Fibroblast of upper back skin (primary cell): ENCODE results near the gene ZDHHC18.
"Not testable (repeated sequence)": the region's sequence is repeated elsewhere in the genome, so short reads cannot be mapped to it uniquely, and the experiment has no call there.

Experiments
- DNase-seq: peaks from one replicate; pipeline ENCODE4 v3.0.0-alpha.2; 2013

The ZDHHC18 gene

DNA sequence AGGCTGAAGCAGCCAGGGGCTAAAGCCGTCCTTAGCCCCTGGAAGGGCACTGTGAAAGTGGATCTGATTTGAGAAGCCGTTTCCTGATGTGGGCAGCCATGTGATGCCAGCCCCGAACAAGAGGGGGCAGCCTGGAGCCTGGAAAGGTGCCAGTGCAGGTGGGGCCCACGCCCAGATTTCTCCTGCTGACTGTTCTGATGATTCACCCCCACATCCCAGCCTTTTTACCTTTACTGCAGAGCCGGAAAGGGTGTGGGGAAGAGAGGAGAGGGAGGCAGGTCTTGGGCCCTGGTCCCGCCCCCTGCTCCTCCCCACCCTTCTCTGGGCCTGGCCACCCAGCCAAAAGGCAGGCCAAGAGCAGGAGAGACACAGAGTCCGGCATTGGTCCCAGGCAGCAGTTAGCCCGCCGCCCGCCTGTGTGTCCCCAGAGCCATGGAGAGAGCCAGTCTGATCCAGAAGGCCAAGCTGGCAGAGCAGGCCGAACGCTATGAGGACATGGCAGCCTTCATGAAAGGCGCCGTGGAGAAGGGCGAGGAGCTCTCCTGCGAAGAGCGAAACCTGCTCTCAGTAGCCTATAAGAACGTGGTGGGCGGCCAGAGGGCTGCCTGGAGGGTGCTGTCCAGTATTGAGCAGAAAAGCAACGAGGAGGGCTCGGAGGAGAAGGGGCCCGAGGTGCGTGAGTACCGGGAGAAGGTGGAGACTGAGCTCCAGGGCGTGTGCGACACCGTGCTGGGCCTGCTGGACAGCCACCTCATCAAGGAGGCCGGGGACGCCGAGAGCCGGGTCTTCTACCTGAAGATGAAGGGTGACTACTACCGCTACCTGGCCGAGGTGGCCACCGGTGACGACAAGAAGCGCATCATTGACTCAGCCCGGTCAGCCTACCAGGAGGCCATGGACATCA, 36.5 kb downstream of the ZDHHC18 start, which contains the start of gene SFN:
Gene SFN, plus strand, starts transcription at position 369 of the 904 bp plus-strand sequence. Its CDS starts 64 bp downstream, at position 433.
- no peak for DNase-seq

DNA sequence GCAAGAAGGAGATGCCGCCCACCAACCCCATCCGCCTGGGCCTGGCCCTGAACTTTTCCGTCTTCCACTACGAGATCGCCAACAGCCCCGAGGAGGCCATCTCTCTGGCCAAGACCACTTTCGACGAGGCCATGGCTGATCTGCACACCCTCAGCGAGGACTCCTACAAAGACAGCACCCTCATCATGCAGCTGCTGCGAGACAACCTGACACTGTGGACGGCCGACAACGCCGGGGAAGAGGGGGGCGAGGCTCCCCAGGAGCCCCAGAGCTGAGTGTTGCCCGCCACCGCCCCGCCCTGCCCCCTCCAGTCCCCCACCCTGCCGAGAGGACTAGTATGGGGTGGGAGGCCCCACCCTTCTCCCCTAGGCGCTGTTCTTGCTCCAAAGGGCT, 37.2 kb downstream of the ZDHHC18 start:
- no peak for DNase-seq

DNA sequence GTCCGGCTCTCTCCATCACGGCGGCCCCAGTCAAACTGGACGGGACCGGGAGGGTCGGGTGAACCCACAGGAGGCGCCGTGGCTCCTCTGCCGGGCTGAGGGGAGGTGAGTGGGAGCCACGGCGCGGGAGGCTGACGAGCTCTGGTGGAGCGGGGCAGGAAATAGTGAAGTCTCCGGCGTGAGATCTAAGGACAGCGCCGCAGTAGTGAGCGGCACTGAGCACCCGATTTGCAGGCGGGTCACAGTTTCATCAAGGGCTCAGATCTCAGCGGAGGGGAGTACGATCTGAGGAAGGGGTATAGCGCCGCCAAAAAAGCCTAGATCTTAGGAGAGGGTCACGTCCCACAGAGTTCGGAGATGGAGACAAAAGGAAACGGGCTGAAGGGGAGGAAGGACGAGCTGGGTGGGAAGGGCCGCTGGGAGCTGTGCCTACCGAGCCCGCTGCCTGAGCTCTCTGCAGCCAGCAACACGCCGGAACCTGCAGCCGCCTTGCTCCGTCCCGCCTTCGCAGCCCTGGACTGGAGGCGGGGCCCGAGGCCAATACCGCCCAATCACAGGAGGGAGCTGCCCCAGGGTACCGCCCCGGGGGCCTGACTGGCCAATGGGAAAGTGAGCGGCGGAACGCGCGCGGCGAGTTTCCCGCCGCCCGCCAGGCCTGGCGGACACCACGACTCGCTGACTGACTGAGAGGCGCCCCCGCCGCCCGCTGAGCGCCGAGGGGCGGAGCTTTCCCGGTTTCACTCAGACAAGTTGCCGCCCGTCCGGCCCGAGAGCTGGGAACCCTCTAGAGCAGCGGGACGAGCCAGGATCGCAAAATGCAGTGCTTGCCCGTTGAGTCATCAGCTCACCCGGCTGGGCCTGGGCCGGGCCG, 38.4 kb downstream of the ZDHHC18 start:
- DNase-seq = peak; percentile 98

DNA sequence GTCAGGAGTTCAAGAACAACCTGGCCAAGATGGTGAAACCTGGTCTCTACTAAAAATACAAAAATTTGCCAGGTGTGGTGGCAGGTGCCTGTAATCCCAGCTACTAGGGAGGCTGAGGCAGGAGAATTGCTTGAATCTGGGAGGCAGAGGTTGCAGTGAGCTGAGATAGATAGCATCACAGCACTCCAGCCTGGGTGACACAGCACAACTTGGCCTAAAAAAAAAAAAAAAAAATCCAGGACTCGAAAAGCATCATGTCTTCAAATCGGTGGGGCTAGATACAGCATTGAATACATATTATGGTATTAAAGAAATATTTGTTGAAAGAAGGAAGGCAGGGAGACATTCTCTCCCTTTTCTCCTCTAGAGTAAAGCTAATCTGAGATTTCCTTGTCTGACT, 46.6 kb downstream of the ZDHHC18 start:
- DNase-seq = not testable (repeated sequence)

DNA sequence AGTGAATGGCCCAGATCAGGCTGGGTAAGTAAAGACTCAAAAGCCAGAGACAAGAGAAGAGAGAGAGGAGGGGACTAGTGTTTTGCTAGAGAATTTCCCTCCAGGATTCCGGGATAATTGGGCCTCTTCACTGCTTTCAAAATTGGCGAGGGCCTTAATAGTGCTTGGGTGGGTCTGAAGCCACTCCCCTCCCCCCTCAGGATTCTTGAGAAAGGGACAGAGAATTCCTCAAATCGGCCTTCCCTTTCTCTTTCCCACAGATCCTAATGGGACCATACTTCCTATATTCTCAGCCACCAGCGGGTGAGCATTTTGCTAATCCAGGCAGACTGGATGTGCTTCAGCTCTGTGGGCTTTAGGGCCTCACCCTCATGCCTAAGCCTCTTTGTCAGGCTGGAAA, 48.4 kb downstream of the ZDHHC18 start:
- no peak for DNase-seq

DNA sequence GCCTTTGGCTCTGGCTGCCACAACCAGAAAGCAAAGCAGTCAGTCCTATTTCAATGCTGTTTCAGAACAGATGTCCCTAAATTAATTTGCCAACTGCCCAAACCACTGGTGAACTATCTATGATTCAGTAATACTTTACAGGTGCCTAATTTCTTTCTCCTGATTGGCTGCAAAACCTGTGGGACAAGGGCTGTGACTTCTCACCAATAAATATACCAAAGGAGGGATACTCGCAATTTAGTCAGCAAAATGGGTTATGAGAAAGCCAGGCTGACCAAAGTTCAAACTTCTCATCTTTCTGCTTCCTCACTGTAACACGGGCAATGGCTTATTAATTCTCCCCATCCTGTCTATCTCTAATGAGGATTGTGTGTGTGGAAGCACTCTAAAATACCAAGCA, 50.8 kb downstream of the ZDHHC18 start:
- DNase-seq = no peak

DNA sequence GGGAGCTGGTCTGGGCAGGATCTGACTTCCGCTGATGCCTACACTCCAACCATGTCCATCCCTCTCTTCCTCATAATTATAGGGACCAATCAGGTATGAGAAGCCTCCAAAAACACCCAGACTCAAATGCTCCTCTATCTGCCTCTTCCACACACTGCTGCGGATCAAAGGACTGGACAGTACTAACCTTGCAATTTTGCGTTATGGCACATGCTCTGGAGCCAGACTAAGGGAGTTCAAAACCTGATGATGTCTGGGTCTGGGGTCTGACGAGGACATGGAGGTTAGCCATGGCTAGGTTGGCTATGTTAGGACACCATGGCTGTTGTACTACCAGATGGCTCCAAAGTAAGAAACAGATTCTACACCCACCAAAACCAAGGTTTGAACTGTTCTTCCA, 53.3 kb downstream of the ZDHHC18 start:
- DNase-seq = no peak

DNA sequence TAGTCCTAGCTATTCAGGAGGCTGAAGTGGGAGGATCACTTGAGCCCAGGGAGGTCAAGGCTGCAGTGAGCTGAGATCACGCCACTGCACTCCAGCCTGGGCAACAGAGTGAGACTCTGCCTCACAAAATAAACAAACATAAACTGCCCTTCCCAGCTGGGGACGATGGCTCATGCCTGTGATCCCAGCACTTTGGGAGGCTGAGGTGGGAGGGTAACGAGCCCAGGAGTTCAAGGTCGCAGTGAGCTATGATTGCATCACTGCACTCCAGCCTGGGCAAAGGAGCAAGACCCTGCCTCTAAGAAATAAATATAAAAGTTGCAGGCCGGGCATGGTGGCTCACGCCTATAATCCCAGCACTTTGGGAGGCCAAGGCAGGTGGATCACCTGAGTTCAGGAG, 55.1 kb downstream of the ZDHHC18 start:
- not testable (repeated sequence) for DNase-seq

DNA sequence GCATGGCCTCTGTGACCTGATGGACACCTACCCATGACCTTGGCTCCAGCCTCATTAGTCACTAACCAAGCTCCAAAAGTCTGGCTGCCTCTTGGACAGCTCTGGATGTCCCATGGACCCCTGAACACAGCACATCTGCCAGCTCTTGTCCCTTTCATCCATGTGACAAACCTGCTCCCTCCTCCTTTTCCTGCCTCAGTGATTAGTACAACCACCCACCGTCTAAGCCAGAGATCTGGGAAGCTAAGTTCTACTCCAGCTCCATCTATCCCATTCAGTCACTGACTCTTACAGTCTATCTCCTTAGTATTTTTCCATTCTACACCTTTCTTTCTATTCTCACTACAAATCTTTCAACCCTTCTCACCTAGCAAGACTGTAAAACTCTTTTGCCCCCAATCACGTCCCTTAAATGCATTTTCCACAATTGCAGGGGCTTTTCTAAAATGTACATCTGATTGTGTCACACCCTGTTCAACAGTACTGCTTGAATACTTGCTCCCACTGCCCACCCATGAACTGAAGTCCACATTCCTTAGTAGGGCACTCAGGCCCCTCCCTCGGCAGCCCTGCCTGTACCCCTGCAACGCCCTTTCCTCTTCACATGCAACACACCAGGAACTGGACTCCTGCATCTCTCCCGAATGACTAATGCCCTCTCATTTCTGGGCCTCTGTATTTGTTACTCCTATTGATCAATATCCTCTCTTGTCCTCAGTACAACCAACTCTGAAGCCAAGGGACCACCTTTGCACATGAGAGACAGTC, 56.4 kb downstream of the ZDHHC18 start:
- DNase-seq = no peak

DNA sequence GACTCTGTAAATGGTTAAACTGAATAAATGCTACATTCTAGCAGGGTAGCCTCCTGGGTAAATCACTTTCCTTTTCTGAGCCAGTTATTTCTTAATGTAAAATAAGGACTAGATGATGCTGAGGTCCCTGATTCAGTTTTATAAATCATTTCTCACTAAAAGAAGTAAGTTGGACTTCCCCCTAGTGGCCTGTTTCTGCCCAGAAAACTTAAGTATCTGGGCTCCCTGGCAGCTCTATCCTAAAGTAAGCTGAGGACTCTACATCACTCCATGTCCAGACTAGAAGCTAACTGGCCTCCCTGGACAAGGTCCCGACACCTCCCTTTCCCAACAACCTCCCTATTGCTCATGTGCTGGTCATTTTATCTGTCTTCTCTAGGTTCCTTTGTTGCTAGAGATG, 60.6 kb downstream of the ZDHHC18 start:
- peak; percentile 23 for DNase-seq

DNA sequence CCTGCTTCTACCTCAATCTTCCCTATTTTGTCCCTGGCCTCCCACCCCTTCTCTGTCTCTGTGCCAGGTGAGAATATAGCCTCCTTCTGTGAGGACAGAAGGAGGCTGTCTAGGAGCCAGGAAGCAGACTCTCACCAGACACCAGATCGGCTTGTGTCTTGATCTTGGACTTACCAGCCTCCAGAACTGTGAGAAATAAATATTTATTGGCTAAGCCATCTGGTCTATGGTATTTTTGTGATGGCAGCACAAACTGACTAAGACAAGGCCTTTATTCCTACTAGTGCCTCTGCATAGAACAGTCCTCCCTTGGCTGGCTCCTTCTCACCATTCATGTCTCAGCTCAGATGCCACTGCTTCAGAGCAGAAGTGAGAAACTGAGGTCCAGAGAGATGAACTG, 61.7 kb downstream of the ZDHHC18 start:
- DNase-seq = no peak

DNA sequence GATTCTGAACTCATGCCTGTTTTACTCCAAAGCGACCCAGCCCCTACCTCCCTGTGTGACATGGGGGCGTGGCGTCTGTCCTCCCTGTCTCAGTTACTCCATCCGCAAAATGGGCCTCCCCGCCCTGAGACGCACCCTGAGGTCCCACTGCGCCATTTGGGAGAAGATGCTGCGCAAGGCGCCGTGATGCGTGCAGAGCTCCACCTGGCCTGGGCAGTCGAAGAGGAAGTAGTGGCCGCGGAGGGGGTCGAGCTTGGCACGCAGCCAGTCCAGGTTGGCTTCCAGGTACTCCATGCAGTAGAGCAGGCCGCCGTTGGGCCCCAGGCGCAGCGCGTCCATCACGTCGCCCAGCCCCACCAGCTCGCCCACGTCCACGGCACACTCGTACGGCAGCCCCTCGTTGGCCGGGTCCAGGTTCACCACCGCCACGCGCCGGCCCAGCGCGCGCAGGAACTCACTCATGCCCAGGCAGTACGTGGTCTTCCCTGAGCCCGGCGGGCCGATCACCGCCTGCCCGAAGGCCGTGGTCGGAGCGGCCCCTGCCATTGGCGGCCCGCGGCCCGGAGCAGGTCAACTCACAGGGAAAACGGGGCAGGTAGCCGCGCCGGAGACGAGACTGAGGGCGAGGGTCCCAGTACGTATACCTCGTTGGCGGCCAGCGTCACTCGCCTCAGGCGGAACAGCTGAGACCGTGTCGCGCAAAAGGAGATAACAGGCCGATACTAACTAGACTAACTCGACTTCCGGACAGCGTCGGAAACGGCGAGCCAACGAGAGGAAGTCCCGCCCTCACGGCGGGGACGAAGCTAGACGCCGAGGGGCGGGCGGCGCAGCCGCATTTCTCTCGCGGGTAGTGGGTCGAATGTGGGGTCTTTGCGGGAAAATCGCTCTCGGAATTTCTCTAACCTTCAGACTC, 63.3 kb downstream of the ZDHHC18 start, which contains the start of gene GPN2:
Gene GPN2, minus strand, starts transcription at position 733 of the 916 bp plus-strand sequence. Its CDS starts 187 bp downstream, at position 546.
- peak; percentile 64 for DNase-seq

DNA sequence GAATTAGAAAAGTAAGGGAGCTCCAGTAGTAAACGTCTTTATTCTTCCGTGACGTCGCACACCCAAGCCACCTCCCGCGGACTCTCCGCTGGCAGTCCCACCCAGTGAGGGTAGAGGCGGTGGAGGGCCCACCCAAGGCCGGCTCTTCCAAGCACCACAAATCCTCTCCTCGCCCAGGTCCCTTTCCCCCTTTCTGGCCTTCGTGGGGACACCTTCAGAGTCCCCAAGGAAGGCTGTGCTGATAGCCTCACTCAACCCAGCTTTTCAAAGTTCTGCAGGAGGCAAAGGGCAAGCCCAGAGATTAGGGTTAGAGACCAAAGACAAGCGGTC, 63.9 kb downstream of the ZDHHC18 start:
- DNase-seq = no peak

DNA sequence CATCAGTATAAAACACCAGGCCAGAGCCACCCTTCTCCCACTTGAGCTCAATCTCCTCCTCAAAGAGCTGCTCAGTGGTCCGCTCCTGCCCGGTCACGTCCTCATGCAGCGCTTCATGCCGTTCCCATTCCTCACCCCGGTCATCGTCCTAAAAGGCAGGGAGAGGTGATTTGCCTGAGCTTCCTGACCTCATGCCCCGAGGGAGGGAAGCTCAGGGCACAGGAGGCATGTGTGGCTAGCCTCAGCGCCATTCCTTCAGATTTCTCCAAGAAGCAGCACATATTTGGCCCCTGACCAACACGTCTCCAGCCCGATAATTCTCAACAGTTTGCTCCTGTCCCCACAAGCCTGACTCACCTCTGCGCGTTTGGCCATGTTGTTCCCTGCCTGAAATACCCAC, 67.8 kb downstream of the ZDHHC18 start:
- no peak for DNase-seq

DNA sequence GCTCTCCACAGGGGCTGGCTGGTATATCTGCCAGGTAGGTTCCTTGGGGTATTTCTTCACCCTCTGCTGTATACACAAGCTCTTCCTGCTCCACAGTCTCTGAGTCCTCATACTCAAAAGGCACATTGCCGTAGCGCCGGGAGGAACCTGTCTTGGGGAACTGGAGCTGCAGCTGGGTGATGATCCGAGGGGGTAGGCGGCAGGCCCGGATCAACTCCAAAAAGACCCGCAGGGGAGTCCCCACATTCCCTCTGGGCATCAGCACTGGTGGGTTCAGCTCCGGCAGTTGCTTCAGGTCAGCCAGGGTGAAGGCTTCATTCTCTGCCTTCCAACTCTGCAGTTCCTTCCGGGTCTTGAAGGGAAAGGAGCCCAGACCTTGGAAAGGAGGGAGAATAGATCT, 70.9 kb downstream of the ZDHHC18 start:
- DNase-seq = no peak

DNA sequence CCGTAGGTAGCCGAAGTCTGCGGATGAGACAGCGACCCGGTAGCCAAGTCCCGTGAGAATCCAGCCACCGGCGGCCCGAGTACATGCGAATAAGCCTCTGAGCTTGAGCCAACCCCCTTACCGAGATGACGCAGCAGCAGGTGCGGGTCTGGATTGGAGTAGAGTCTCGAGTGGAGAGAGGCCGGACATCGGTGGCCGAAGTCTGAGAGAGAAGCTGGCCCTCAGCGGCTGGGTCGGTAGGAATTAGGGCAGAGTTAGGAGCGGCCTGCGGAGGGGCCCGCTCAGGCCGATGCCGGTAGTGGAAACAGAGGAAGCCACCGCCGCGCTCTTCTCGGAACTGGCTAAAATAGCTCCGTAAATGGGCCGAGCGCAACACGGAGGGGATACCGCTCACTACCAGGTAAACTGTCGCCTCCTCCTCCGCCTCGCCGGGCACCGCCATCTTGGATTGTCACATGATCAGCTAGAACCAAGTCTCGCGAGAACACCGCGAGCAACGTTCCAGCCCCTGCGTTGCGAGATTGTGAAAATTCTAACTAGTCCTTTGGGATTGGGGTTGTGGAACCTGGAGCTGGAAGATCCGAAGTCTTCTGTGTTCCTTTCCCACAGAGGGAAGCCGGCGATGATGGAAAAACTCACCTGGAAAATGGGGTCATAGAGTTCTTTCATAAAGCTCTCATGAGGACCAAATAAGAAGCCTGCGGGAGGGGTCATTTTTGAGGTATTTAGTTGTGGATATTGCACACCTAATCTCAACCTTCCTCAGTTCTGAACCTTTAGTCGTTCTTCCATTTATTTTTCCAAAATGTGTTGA, 73.7 kb downstream of the ZDHHC18 start, which contains the start of gene GPATCH3:
Gene GPATCH3, minus strand, starts transcription at position 467 of the 814 bp plus-strand sequence. Its CDS starts 25 bp downstream, at position 442.
- DNase-seq = peak; percentile 95

DNA sequence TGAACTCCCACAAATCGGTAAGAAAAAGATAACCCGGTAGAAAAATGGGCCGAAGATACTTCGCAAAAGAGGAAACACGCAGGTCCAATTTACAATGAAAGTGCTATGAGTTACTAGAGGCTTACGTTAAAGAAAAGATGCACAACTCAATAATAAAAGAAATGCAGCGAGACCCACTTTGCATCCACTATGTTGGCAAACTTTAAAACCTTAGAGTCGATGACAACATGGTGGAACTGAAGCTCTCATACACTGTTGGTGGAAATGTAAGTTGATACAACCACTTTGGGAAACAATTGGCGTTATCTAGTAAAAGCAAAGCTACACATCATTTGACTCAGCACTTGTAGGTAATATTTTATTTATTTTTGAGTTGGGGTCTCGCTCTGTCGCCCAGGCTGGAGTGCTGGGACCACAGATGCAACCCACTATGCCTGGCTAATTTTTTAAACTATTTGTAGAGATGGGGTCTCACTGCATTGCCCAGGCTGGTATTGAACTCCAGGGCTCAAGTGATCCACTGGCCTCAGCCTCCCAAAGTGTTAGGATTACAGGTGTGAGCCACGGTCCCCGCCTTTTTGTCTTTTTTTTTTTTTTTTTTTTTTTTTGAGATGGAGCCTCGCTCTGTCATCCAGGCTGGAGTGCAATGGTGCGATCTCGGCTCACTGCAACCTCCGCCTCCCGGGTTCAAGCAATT, 74.5 kb downstream of the ZDHHC18 start:
- DNase-seq = no peak
